ENCODE data around the gene MRPS2.

DNA sequence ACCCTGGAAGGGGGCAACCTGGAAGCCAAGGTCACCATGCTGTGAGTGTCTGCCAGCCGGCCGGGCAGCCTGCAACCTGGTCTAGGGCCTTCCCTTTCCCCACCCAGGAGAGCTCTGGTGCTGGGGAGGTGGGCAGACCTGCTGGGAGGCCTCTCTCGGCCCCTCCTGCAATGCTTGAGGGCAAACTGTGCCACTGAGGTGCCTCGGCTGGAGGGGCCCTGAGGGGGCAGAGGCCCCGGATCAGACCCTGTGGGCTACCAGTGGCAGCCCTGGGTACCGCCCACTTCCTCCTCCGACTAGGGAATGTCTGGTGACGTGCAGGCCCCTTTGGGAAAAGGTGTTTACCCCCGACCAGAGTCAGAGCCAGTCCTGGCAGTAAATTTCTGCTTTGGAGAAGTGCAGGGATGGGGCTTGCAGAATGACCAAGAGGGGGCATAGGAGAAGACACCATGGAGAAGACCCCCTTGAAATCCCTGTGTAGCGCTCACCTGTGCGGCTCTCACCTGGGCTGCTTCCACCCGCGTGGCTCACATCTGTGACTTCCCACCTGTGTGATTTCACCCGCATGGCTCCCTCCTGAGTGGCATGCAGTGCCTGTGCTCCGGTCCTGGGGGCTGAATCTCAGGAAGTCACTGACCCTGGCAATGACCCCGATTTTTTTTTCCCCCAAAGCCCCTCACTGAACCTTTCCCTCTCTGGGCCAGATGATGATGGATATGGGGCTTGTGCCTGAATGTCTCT, 21.8 kb downstream of the MRPS2 start:
- TF ChIP-seq POLR2A (IDR thresholded peaks at IDR 0.05) (no peak), CTCF (IDR thresholded peaks at IDR 0.05) (no peak)

All from body of pancreas (tissue), 4 donors.